GM12891 (cell line): ENCODE data around the gene TFF3.

Experiments
- PAX5 ChIP-seq: IDR thresholded peaks from 2 replicates; pipeline ENCODE4 v1.6.1; 2011; ENCODE audit warnings: low read length, moderate library complexity, mild to moderate bottlenecking; ENCODE audit not compliant: insufficient read depth, severe bottlenecking
- POLR2A ChIP-seq: IDR thresholded peaks from 2 replicates; pipeline ENCODE4 v1.6.1; 2011; ENCODE audit warnings: low read depth, low read length, control low read depth
- POLR2AphosphoS5 ChIP-seq: IDR thresholded peaks from 2 replicates; pipeline ENCODE4 v1.6.1; 2011; ENCODE audit warnings: low read depth, low read length, control low read depth
- SPI1 ChIP-seq: IDR thresholded peaks from 2 replicates; pipeline ENCODE4 v1.6.1; 2011; ENCODE audit warnings: low read depth, low read length, control low read depth
- TAF1 ChIP-seq: IDR thresholded peaks from 2 replicates; pipeline ENCODE4 v1.6.1; 2011; ENCODE audit warnings: low read depth, low read length, control low read depth

DNA sequence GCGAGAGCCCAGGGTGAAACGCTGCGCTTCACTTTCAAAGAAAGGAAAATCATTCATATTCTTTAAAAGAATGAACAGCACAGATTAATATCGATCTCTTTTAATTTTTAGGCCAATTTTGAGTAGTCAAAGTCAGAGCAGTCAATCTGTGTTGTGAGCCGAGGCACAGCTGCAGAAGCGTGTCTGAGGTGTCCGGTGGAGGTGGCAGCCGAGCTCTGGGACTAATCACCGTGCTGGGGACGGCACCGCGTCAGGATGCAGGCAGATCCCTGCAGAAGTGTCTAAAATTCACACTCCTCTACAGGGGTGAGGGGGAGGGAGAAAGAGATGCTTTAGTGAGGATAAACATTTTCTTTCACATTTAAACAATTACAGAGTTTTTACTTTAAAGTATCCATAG, 47.0 kb upstream of the TFF3 start:
- no peak for TF ChIP-seq POLR2A
- no peak for TF ChIP-seq SPI1
- TF ChIP-seq PAX5: no peak
- TF ChIP-seq POLR2AphosphoS5: no peak
- no peak for TF ChIP-seq TAF1
